ENCODE data around the gene HEXD.

The HEXD gene

GRCh38 chr17:82490512-82491195, 72.5 kb downstream of the HEXD start:
- H3K4me3 ChIP-seq (ENCODE audit: low read depth, low read length) = no peak overlapping the region
- DNase-seq (ENCODE audit: low read depth, low spot score) = no peak
- no peak for TF ChIP-seq CTCF (IDR thresholded peaks at IDR 0.05; ENCODE audit: low read depth, low read length)
- in situ Hi-C loops (cut with HindIII; ENCODE audit: low sequenced_read_pairs) = no loop called here

- no peak overlapping the region for H3K4me3 ChIP-seq (ENCODE audit: low read depth, low read length)
- TF ChIP-seq CTCF (IDR thresholded peaks at IDR 0.05; ENCODE audit: low read depth, low read length) = no peak
- DNase-seq (ENCODE audit: low read depth, low spot score) = no peak
- in situ Hi-C loops (cut with HindIII; ENCODE audit: low sequenced_read_pairs) = no loop called here
Measured at GRCh38 chr17:82491196-82491530, 73.0 kb downstream of the HEXD start.

- no peak overlapping the region for H3K4me3 ChIP-seq (ENCODE audit: low read depth, low read length)
- in situ Hi-C loops (cut with HindIII; ENCODE audit: low sequenced_read_pairs) = no loop called here
- no peak for DNase-seq (ENCODE audit: low read depth, low spot score)
- no peak for TF ChIP-seq CTCF (IDR thresholded peaks at IDR 0.05; ENCODE audit: low read depth, low read length)
Measured at GRCh38 chr17:82491533-82491932, 73.4 kb downstream of the HEXD start.
